Skin of body (tissue), 2 donors: ENCODE measurements around the gene SDHA. TPM values are rescaled to one million over a fixed set of nuclear protein-coding genes. Genes with fewer than 3 reads are reported as not detected.
"Not testable (repeated sequence)": the region's sequence is repeated elsewhere in the genome, so short reads cannot be mapped to it uniquely, and the experiment has no call there.

ENCODE experiments used
- DNase-seq: peaks from one replicate; lab custom pipeline; 2025; lab: John Stamatoyannopoulos, UW
- total RNA-seq: library from RNA; depleted of rRNA; stranded (reverse); fragments of >200 nt; gene quantifications from one replicate; pipeline ENCODE4 v1.2.3, GENCODE V29; 2014

The SDHA gene
- total RNA-seq, 1 donor from 2014 or later: 68.4 TPM

DNA sequence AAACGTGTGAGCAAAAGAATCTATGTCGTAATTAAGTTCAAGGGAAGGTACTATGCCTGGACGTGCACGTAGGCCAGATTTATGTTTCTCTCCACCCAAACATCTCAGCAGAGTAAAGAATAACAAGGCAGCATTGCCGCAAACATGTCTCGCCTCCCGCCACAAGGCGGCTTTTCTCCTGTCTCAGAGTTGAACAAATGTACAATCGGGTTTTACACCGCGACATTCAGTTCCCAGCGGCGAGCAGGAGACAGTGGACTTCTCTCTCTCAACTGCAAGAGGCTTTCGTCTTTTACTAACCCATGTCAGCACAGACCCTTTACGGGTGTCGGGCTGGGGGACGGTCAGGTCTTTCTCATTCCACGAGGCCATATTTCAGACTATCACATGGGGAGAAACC, 21.1 kb upstream of the SDHA start:
- not testable (repeated sequence) for DNase-seq

DNA sequence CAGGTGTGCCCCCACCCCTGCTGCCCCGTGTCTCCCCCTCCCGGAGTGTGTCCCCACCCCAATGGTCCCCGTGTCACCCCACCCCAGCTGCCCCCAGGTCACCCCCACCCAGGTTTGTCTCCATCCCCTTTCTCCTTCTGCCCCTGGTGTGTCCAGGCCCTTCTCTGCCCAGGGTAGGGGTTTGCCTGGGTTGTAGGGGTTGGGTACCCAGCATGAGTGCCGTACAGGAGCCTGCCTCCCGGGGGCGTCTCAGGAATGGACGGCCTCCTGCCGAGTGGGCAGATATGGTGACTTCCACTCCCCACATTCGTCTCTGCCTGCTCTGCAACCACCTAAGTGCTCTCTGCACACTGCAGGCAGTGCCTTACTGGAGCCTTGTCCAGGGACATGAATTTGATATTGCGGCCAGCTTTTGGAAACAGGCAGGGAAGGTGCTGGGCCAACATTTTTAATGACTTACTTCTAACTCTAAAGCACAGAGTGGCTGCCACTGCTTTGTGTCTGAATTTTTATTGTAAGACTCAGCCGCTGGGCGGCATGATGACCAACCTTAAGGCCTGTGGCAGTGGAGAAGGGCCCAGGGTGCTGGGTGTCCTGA, 20.1 kb upstream of the SDHA start:
- DNase-seq: no peak

DNA sequence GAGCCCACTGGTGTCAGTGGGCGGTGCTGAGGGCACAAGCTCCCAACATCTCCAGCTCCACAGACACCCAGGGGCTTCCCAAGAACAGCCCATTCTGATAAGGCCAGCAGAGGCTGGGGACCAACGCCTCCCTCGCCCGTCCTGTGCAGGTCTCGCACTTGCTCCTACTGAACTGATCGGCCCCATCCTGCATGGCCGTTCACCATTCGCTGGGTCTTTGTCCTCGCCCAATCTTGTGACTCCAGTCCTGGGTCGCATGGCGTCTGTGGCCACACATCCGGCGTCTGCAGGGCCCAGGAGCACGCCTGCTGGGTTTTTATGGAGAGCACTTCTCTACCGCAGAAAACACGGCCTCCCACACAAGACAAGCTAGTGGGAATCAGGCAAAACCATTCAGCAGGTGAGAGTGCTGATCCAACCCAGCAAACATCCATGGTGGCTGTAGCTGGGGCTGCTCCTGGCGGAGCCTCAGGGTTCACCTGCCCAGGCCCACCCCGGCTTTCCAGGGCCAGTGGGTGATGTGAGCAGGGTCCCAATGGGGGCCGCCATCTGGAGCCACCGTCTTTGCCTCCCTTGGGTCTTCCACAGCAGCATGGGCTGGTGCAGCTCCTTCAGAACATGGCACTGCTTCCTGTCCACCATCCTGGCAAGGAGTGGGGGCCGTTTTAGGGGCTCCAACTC, 19.5 kb upstream of the SDHA start:
- no peak for DNase-seq

DNA sequence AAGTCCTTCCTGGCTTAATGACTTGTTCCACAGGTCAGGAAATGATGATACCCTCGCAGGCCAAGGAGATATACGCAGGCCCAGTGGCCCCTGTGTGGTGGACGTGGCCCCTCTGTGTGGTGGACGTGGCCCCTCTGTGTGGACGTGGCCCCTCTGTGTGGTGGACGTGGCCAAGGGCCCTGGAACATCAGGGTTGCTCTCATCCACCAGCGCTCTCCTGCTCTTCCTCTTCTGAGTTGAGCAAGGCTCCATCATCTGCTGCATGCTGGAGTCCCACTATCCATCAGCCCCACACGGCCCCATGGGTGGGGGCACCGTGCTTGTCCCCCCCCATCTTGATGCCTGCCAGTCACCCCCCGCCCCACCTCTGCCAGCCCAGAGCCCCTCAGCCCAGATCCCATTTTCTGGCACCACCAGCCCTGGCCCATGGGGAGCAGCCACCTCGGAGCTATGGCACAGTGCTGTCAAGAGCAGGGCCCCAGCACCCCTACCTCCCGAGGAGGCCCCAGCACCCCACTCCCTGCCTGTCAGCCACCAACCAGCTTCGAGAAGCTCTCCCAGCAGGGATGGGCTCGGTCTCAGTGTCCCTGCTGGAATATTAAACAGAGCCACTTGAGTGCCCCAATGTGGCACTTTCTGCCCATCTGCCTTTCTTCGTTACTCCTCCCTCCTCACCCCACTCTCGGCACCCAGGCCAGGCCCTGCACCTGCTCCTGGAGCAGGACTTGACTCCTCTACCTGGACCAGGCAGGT, 18.7 kb upstream of the SDHA start:
- DNase-seq: no peak

DNA sequence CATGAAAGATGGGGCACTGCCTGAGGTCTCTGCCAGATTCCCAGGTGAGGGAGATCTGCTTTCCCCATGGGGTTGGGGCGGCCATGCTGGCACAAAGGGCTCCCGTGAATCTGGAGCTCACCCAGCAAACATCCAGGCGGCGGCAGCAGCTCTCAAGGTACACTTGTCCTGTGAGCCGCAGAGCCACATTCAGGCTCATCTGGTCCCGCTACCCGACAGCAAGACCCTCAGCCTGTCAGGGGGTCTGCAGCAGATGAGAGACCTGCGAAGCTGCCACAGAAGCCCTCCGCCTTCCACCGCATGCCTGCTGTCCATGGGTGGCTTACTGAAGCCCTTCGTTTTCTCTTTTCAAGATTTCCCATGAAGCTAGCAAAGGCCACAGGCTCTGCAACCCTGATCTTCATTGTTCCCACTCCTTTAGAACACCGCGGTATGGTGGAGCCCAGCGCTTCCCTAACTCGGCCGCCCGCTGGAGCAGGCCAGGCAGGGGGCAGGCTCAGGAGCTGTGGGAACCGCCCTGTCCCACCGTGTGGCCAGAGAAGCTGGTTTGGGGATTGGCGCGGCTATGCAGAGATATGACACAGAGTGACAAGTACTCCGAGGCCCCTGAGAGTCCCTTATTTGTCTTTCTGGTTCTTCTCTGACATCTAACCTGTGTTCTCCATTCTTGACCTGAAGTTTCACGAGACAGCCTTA, 18.0 kb upstream of the SDHA start:
- DNase-seq: no peak

DNA sequence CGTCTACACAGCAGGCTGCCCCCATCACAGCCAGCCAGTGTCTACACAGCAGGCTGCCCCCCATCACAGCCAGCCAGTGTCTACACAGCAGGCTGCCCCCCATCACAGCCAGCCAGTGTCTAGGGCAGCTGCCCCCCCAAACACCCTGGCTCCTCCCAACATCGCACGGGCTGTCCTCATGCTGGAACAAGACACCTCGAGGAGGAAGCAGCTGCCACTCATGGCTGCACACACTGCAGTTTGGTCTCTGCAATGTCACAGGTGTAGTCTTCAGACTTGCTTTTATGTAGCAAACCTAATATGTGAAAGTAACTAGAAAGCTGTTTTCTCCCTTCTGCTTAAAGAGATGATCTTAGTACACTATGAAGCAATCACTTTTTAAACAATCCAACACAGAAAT, 17.1 kb upstream of the SDHA start:
- DNase-seq: no peak

DNA sequence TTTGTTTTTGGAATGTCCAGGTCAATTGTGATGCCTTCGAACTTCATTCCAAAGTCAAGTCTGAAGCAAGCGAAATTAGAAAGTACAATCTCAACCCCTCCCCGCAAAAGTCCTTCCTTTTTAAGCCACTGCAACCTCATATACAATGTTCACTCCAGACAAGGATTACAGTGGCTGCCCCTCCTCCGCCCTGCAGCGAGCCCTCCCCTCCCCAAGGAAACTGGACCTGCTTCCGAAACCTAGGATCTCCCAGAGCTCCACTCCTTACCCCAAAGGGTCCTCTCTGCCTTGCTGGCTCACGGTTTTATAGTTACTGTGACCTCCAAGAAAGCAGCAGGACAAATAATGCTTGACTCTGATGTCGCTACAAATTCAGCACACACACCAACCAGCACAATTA, 16.4 kb upstream of the SDHA start:
- no peak for DNase-seq

DNA sequence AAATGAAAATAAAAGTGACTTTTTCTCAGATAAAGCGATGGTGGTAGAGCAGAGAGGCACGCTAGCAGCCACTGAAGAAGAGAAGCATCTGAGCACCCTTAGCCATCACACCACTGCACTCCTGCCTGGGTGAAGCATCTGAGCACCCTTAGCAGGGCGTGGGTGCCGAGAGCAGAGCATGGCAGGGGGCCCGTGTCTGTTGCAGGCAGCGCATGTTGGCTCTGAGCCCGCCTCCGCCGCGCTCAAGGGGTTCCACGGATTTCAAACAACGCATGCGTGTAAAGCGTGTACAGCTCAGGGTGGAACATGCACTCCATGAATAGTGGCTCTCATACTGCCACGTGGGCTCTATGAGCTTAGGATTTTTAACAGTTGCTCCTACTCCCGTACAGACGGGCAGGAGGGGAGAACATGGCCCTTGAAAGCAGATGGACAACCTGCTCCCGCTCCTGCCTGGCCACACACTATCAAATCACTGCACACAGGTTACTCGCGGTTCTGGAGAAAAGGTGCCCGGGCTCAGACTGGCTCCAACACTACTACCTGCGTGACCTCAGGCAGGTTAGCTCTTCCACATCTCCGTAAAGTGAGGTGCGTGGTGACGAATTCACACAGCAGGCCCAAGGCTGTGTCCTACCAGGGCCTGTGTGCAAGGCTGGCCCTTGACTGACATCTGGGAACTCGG, 14.7 kb upstream of the SDHA start:
- no peak for DNase-seq

DNA sequence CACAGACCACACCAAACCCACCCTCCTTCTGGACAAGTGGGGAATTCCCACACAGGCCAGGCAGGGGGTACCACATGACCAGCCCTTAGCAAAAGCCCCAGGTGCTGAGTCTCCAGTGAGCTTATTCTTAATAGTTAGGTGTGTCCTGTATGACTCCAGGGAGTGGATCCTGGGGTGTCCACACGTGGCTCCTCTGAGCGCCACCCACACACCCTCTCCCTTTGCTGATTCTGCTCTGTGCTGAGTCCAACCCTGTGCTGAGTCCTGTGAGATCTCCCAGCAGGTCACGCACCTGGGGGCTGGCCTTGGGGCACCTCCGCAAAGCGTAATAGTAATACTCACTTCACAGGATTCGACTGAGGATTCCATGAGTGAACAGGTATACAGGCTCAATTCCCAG, 14.1 kb upstream of the SDHA start:
- no peak for DNase-seq

DNA sequence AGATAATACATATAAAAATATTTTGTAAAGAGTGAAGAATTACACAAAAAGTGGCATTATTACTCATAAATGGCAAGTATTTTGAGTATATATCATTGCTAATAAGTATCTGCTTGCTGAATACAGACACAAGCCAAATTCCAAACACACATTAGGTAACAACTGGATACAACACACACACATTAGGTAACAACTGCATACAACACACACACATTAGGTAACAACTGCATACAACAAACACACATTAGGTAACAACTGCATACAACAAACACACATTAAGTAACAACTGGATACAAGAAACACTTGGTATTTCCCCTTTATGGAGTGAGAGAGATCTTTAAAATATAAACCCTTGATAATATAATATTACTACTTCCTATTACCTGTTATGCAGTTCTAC, 13.7 kb upstream of the SDHA start:
- no peak for DNase-seq

DNA sequence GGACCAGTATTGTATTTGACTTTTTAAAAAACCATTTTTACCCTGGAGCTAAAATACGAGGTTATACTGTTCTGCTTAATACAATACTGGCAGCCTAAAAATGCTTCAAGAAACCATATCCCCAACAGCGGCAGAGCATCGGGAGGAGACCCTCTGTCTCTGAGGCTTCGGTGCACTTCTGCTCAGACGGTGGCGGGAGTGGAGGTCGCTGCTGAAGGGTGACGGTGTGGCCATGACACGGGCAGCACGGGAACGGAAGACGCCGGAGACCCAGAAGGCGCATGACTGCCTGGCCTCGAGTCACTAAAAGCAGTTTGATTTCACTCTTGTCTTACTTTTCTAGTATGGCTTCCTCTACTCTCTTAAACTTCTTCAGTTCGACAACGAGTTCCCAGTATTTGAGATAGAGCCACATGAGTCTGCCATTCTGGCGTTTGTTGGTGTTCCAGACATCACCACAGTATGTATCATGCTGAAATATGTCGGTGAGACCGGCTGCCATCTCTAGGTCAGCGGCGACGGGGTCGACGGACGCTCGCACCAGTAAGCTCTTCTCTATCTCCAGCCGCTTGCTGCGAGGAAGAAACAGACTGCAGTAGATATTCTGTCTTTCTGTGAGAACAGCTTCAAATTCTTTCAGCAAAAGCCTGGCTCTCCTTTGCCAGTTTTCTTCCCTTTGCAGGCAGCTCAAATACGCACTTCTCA, 13.0 kb upstream of the SDHA start:
- no peak for DNase-seq

DNA sequence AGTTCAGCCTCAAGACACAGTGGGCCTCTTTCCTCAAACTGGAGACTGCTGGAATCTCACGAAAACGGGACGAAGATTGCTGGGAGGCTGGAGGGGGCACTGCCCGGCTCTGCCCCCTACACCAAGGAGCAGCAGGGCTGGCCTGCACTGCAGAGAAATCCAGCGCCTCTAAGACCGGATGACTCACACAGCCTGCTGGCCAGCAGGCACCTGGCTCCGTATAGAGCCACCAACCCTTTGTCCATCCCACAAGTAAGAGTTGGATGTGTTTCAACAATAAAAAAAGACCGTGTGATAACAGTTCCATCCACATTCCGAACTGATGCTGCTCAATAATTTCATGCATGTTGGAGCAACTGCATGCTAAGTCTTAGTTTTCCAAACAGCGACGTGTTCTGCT, 11.7 kb upstream of the SDHA start:
- no peak for DNase-seq

DNA sequence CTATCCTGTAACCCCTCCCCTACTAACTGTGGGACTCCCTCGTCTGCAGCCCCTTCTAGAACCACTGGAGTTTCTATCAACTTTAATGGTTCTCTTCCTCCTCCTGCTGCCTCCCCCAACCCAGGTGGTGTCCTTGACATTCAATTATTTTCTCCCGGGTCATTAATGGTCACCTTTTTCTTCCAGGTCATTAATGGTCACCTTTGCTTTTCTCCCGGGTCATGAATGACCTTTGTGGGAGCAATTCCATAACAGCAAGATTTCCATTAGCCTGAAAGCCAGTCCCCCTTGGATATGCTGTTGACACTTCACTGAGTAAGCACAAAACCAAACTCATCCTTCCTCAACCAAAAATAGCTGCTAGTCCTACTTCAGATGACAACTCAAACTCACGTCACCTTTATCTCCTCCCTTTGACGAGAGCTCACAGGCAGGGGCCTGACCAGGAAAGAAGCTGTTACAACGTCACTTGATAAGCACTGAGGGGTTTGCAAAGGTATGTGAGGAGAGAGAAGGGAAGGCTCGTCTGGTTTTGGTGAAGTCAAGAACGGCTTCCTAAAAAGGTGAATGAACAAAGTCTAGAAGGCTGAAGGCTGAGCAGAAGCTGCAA, 11.1 kb upstream of the SDHA start:
- no peak for DNase-seq

DNA sequence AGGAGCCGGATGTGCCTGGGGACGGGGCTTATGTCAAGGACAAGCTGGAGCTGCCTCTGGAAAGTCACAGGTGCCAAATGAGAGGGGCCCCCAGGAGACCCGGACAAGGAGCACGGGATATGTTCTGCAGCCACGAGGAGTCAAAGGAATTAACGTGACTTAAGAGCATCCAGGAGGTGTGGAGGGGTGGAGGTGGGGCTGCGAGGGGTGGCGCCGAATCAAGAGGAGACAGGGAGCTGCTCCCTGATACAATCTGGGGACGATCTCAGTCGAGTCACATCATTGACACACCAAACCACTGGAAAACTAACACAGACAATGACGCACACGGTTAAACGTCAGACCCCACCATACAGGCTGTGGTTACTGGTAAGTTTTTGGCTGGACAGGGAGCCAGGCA, 10.5 kb upstream of the SDHA start:
- DNase-seq: no peak

DNA sequence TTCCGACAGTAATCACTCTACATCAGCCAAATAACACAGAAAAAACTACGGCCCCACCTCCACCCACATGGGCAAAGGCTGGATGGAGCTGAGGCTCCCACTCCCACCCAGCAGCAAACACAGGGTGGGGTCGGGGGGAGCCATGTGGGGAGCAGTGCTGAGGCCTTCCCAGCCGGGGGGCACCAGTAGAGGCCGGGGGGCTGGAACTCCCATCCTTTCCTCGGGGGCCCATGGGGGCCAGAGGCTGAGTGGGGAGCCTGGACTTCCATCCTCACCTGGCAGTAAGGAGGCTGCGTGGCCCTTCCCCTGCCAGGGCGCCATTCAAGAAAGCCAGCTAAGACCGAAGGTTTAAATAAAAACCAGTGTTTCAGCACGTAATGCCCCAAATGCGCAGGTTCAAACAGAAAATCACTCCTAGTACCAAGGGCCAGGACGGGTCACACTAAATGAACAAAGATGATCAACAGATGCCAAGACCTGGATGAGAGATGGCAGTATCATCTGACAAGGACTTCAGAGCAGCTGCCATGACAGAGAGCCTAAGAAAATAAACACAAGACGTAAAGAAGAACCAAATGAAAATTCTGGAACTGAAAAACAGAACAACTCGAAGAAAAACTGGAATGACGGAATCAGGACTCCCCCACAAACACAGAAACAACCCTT, 9.5 kb upstream of the SDHA start:
- DNase-seq: no peak

DNA sequence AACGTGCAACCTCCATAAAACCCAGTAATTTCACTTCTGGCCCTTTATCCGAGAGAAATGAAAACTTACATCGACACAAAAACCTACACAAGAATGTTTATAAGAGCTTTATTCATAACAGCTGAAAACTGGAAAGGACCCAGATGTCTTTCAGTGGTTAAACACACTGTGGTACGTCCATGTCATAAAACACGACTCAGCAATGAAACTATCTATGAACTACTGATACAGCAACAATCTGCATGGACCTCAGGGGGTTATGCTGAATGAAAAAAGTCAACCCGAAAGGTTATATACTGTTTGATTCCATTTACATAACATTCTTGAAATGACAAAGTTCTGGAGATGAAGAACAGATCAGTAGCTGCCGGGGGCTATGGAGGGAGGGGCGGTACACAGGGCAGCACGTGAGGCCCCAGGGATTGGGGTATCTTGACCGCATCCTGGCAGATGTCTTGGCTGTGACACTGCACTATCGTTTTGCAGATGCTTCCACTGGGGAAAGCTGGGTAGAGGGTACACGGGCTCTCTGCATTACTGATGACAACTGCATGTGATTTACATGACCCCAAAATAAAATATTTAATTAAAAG, 4.2 kb upstream of the SDHA start:
- no peak for DNase-seq

DNA sequence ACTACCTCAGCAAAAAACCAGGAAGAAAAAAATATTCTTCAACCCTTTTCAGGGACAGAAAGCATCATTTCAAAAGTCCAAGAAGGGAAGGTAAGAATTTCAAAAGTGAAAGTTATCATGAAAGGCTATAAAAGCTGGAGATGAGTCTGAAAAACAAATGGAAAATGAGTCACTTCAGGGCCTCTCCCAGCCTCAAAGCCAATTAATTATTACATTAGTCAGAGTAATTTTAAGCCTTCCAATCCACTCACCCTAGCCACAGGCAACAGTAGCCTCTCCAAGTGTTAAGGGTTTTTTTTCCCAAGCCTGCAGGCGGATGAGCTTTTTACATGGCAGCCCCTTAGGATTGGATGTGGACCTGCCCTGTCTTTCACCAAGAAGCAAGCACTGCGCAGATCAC, 2.9 kb upstream of the SDHA start:
- not testable (repeated sequence) for DNase-seq

DNA sequence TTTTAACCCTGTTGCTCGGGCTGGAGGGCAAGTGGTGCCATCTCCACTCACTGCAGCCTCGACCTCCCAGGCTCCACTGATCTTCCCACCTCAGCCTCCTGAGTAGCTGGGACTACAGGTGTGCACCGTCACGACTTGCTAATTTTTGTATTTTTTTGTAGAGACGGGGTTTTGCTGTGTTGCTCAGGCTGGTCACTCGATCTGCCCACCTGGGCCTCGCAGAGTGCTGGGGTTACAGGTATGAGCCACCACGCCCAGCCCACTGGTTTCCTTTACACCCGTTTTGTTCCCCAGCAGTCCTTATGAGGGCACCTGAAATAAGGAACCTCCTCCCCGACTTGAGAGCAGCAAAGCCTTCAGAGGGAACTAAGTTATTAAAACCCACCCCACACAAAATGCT, 2.0 kb upstream of the SDHA start:
- not testable (repeated sequence) for DNase-seq

DNA sequence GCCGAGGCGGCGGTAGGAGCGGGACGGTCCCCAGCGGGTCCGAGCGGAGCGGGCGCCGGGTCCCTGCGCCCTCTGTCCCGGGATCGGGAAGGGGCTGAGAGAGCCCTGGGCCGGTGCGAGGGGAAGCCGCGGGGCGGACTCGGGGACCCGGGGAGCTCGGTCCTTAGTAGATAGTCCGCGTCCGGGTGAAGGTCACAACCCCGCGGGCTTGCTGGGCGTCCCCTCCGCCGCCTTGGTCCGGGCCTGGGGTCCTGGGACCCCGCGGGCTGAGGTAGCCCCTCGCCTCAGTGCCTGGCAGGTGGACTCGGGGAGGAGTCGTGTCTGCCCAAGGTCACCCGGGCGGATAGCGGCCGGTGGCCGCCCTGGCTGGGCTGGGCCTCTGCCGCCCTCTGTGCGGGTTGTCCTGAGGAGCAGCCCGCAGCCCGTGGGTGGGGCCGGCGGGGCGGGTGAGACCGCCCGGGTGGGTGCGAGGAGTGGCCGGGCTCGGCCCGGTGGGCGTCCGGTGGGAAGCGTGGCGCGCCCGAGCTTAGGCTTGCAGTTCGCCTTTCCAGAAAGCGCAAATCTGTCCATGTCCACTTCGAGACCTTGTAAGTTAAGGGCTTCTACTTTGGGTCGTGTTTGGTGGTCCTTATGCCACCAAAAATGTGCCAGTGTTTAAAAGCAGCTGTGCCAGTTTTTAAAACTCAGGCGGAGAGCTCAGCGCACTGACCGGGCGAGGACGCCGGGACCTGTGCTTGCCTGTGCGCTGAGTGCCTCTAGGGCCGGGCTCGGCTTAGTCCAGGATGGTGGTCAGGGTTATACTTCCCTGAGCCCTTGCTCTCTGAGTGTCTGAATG, 554 bp downstream of the SDHA start:
- DNase-seq: no peak
